IMR-90 (cell line): ENCODE measurements around the gene IFTAP. TPM values are rescaled to one million over a fixed set of nuclear protein-coding genes. Genes with fewer than 3 reads are reported as not detected.

Source experiments
- ATAC-seq: fragments of 200-7000 bp; cut with Tn5 transposase; 2 replicates; pipeline ENCODE4 v1.9.1; 2020; ENCODE audit warnings: low read depth, mild to moderate bottlenecking, moderate library complexity
- BruUV-seq: library from RNA; stranded (reverse); fragments of 400-500 nt; replicated peaks from 2 replicates; lab custom pipeline; 2021; lab: Mats Ljungman, UMichigan
- CTCF ChIA-PET: fragments of 300-600 bp; formaldehyde crosslinking; extraction: SDS; loops from one replicate; lab custom pipeline; 2021; ENCODE audit warnings: antibody characterized with exemption; lab: Yijun Ruan, JAX
- POLR2A ChIA-PET: fragments of 300-600 bp; sonication (Branson Sonifier 250); formaldehyde crosslinking; loops from one replicate; lab custom pipeline; 2022; ENCODE audit warnings: antibody characterized with exemption; ENCODE audit not compliant: unreplicated experiment; lab: Charles Lee
- DNase-seq: peaks from one replicate; pipeline ENCODE4 v3.0.0; 2013
- H2AFZ ChIP-seq: replicated peaks from 2 replicates; pipeline ENCODE3; 2013; ENCODE audit warnings: low read length, mild to moderate bottlenecking; ENCODE audit not compliant: poor library complexity
- H2AK5ac ChIP-seq: 2 replicates; pipeline ENCODE4 v1.6.1; 2013; ENCODE audit warnings: low read depth, low read length, inconsistent platforms
- H2AK9ac ChIP-seq: replicated peaks from 2 replicates; pipeline ENCODE3; 2013; ENCODE audit warnings: mild to moderate bottlenecking, low read depth, low read length, moderate library complexity; ENCODE audit not compliant: poor library complexity
- H2BK120ac ChIP-seq: 2 replicates; pipeline ENCODE4 v1.6.1; 2013; ENCODE audit warnings: low read depth, low read length, inconsistent platforms
- H2BK15ac ChIP-seq: 3 replicates; pipeline ENCODE4 v1.6.1; 2013; ENCODE audit warnings: low read depth, low read length, inconsistent platforms
- H2BK20ac ChIP-seq: 2 replicates; pipeline ENCODE4 v1.6.1; 2013; ENCODE audit warnings: low read depth, mild to moderate bottlenecking, inconsistent platforms, low read length, moderate library complexity
- H2BK5ac ChIP-seq: 2 replicates; pipeline ENCODE4 v1.6.1; 2013; ENCODE audit warnings: mild to moderate bottlenecking, low read depth, low read length, inconsistent platforms; ENCODE audit not compliant: poor library complexity, severe bottlenecking
- H3K14ac ChIP-seq: replicated peaks from 2 replicates; pipeline ENCODE4 v1.6.1; 2013; ENCODE audit warnings: low read depth, low read length, inconsistent platforms
- H3K18ac ChIP-seq: 2 replicates; pipeline ENCODE4 v1.6.1; 2013; ENCODE audit warnings: low read depth, low read length, control low read depth
- H3K23ac ChIP-seq: 2 replicates; pipeline ENCODE4 v1.6.1; 2013; ENCODE audit warnings: low read depth, low read length, inconsistent platforms
- H3K27ac ChIP-seq: 2 replicates; pipeline ENCODE4 v1.5.1; 2013; ENCODE audit warnings: mild to moderate bottlenecking, control low read depth, low read length; ENCODE audit not compliant: insufficient read depth
- H3K27me3 ChIP-seq: 2 replicates; pipeline ENCODE4 v1.6.1; 2013; ENCODE audit warnings: low read length; ENCODE audit not compliant: control insufficient read depth, insufficient read depth
- H3K36me3 ChIP-seq: 2 replicates; pipeline ENCODE4 v1.6.1; 2013; ENCODE audit warnings: low read length, mixed read lengths; ENCODE audit not compliant: control insufficient read depth, insufficient read depth
- H3K4ac ChIP-seq: 2 replicates; pipeline ENCODE4 v1.6.1; 2013; ENCODE audit warnings: low read depth, low read length, inconsistent platforms
- H3K4me1 ChIP-seq: 2 replicates; pipeline ENCODE4 v1.6.1; 2013; ENCODE audit warnings: low read length, mixed read lengths; ENCODE audit not compliant: control insufficient read depth, insufficient read depth
- H3K4me2 ChIP-seq: 2 replicates; pipeline ENCODE4 v1.6.1; 2013; ENCODE audit warnings: low read depth, mild to moderate bottlenecking, control low read depth, low read length, moderate library complexity
- H3K4me3 ChIP-seq: 2 replicates; pipeline ENCODE4 v1.5.1; 2013; ENCODE audit warnings: low read depth, mild to moderate bottlenecking, control low read depth, low read length, moderate library complexity; ENCODE audit not compliant: insufficient read depth
- H3K56ac ChIP-seq: 2 replicates; pipeline ENCODE4 v1.6.1; 2013; ENCODE audit warnings: low read length, inconsistent platforms; ENCODE audit not compliant: insufficient read depth; ENCODE audit errors: extremely low read depth
- H3K79me1 ChIP-seq, 2 experiments: 2 replicates each; pipeline ENCODE4 v1.6.1; 2013; ENCODE audit warnings: low read length in 2 of 2, inconsistent platforms in 1 of 2, low read depth in 1 of 2
- H3K9ac ChIP-seq: 2 replicates; pipeline ENCODE4 v1.6.1; 2013; ENCODE audit warnings: low read depth, low read length, control low read depth
- H3K9me1 ChIP-seq: 2 replicates; pipeline ENCODE4 v1.6.1; 2013; ENCODE audit warnings: low read length, inconsistent platforms; ENCODE audit not compliant: insufficient read depth
- H3K9me3 ChIP-seq: 2 replicates; pipeline ENCODE4 v1.6.1; 2013; ENCODE audit warnings: low read length; ENCODE audit not compliant: control insufficient read depth, insufficient read depth
- H4K20me1 ChIP-seq: 2 replicates; pipeline ENCODE4 v1.6.1; 2013; ENCODE audit warnings: low read length, inconsistent platforms; ENCODE audit not compliant: insufficient read depth
- H4K5ac ChIP-seq: 2 replicates; pipeline ENCODE4 v1.6.1; 2013; ENCODE audit warnings: mild to moderate bottlenecking, low read depth, low read length, control low read depth
- H4K8ac ChIP-seq, 2 experiments: 2 replicates each; pipeline ENCODE4 v1.6.1; 2013; ENCODE audit warnings: low read depth in 2 of 2, low read length in 2 of 2, control low read depth in 1 of 2, inconsistent platforms in 1 of 2
- H4K91ac ChIP-seq: 2 replicates; pipeline ENCODE4 v1.6.1; 2013; ENCODE audit warnings: low read depth, low read length, inconsistent platforms; ENCODE audit not compliant: insufficient read depth
- BHLHE40 ChIP-seq: fragments of 150-350 bp; IDR thresholded peaks from 2 replicates; pipeline ENCODE4 v1.6.1; 2016; ENCODE audit warnings: mild to moderate bottlenecking, low read depth, low read length
- CEBPB ChIP-seq: IDR thresholded peaks from 2 replicates; pipeline ENCODE4 v1.6.1; 2012; ENCODE audit warnings: low read depth, low read length, improper control_type of control experiment
- CHD1 ChIP-seq: IDR thresholded peaks from 2 replicates; pipeline ENCODE4 v1.6.1; 2012; ENCODE audit warnings: low read depth, low read length, improper control_type of control experiment
- FOS ChIP-seq: fragments of 150-350 bp; IDR thresholded peaks from 2 replicates; pipeline ENCODE4 v1.6.1; 2016; ENCODE audit warnings: low read depth, low read length
- MAFK ChIP-seq: IDR thresholded peaks from 2 replicates; pipeline ENCODE4 v1.6.1; 2012; ENCODE audit warnings: low read depth, low read length, improper control_type of control experiment
- MAZ ChIP-seq: IDR thresholded peaks from 2 replicates; pipeline ENCODE4 v1.6.1; 2012; ENCODE audit warnings: low read depth, mild to moderate bottlenecking, low read length, improper control_type of control experiment, moderate library complexity, borderline replicate concordance
- MXI1 ChIP-seq: IDR thresholded peaks from 2 replicates; pipeline ENCODE4 v1.6.1; 2012; ENCODE audit warnings: low read depth, mild to moderate bottlenecking, low read length, moderate library complexity, borderline replicate concordance
- NFE2L2 ChIP-seq: fragments of 150-350 bp; IDR thresholded peaks from 2 replicates; pipeline ENCODE4 v1.6.1; 2016; ENCODE audit warnings: low read depth, mild to moderate bottlenecking, low read length
- POLR2A ChIP-seq: IDR thresholded peaks from 2 replicates; pipeline ENCODE4 v1.6.1; 2012; ENCODE audit warnings: mild to moderate bottlenecking, low read depth, low read length
- RAD21 ChIP-seq: IDR thresholded peaks from 2 replicates; pipeline ENCODE4 v1.6.1; 2012; ENCODE audit warnings: low read length, improper control_type of control experiment
- RCOR1 ChIP-seq: IDR thresholded peaks from 2 replicates; pipeline ENCODE4 v1.6.1; 2012; ENCODE audit warnings: mild to moderate bottlenecking, low read length, improper control_type of control experiment; ENCODE audit not compliant: insufficient replicate concordance
- RFX5 ChIP-seq: IDR thresholded peaks from 2 replicates; pipeline ENCODE4 v1.8.0; 2012; ENCODE audit warnings: low read depth, mild to moderate bottlenecking, low read length, moderate library complexity
- SMC3 ChIP-seq: fragments of 150-350 bp; IDR thresholded peaks from 2 replicates; pipeline ENCODE4 v1.6.1; 2016; ENCODE audit warnings: low read depth, mild to moderate bottlenecking, antibody characterized with exemption, low read length, moderate library complexity
- WGBS, 2 experiments: methylation state at CpG; one replicate each; pipeline versions ENCODE4 v1.1.5 to v1.1.7; 2013; ENCODE audit warnings: missing lambda C conversion rate in 2 of 2; ENCODE audit not compliant: insufficient read length in 1 of 2; ENCODE audit errors: extremely low coverage in 2 of 2; 5-methylcytosine and 5-hydroxymethylcytosine counted together
- dilution Hi-C: fragments of 300-500 bp; cut with HindIII; formaldehyde crosslinking; loops from one replicate; pipeline ENCODE4 v1.14.3; 2018; ENCODE audit warnings: low sequenced_read_pairs; ENCODE audit not compliant: unreplicated experiment
- in situ Hi-C: fragments of 300-500 bp; cut with MboI; formaldehyde crosslinking; loops from 3 replicates; pipeline ENCODE4 v1.14.3; 2019; ENCODE audit warnings: low sequenced_read_pairs, inconsistent platforms, mixed read lengths
- intact Hi-C: fragments of 100-400 bp; cut with micrococcal nuclease; formaldehyde crosslinking; loops from 2 replicates; pipeline ENCODE4 v1.10.0; 2022
- polyA plus RNA-seq, 3 experiments: library from polyadenylated mRNA; depleted of rRNA; stranded (reverse); fragments of >200 nt; gene quantifications; 2 replicates each; pipeline ENCODE4 v1.2.3, GENCODE V29; 2012; ENCODE audit warnings: low replicate concordance in 1 of 3
- total RNA-seq: library from RNA; depleted of rRNA; stranded (reverse); fragments of >200 nt; gene quantifications from 2 replicates; pipeline ENCODE4 v1.2.3, GENCODE V29; 2012
- TF ChIP-seq, protein P1 (sequence below): fragments of 150-350 bp; IDR thresholded peaks from 2 replicates; pipeline ENCODE4 v1.6.1; 2017; ENCODE audit warnings: mild to moderate bottlenecking, antibody characterized with exemption, low read length, low read depth
- TF ChIP-seq, protein P2 (sequence below): fragments of 150-350 bp; IDR thresholded peaks from 2 replicates; pipeline ENCODE4 v1.6.1; 2016; ENCODE audit warnings: low read depth, mild to moderate bottlenecking, low read length, moderate library complexity, borderline replicate concordance
- TF ChIP-seq, protein P3 (sequence below): conservative IDR thresholded peaks from 2 replicates; pipeline ENCODE4 v1.5.1; 2012; ENCODE audit warnings: mild to moderate bottlenecking, low read depth, low read length, improper control_type of control experiment

IFTAP gene
- total and polyA plus RNA-seq, 2 of the 4 experiments (the other 2 are of a cell fraction): 15.8 to 28.5 TPM

DNA sequence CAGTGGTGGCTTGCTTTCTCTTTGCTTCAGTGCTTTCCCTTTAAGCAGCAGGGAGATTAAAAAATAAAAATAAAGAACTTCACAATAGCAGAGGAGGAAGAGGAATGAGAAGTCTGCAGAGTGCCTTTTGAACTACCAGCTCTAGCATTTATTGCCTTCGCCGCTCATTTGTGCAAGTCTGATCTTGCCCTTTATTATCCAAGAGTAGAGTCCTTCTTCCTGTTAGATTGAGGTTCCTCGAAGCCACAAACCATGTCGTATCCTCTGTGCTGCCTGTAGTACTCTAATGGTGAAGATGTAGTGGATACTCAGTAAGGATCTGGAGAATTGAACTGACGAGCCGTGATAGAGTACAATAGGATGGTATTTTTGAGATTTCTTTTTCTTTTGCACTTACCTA, 105.0 kb downstream of the IFTAP start:
- dilution Hi-C loops (no loop called here), in situ Hi-C loops (no loop called here), intact Hi-C loops (no loop called here)
- no peaks in the 10 kb centered on the region for H3K9me1 ChIP-seq
- H2BK15ac ChIP-seq: no peak overlapping the region
- no peak overlapping the region for H3K18ac ChIP-seq
- no peak overlapping the region for H3K14ac ChIP-seq
- no CpG with 5 or more reads among the region's 6 CpGs for WGBS, 2 experiments
- no peak overlapping the region for H3K56ac ChIP-seq
- H3K4ac ChIP-seq: no peak overlapping the region
- no peak overlapping the region for H2BK20ac ChIP-seq
- no peaks in the 10 kb centered on the region for H4K20me1 ChIP-seq
- no peak overlapping the region for H4K5ac ChIP-seq
- peaks cover 14% of the 10 kb centered on the region for H3K27me3 ChIP-seq
- no peak overlapping the region for H2AK5ac ChIP-seq
- H3K23ac ChIP-seq: no peak overlapping the region
- no peak overlapping the region for H4K91ac ChIP-seq
- no peak overlapping the region for H3K27ac ChIP-seq
- H2BK120ac ChIP-seq: no peak overlapping the region
- H2BK5ac ChIP-seq: no peak overlapping the region
- ChIA-PET POLR2A (no interaction called here), CTCF (no interaction called here)
- H3K79me1 ChIP-seq: no peaks in the 10 kb centered on the region
- BruUV-seq: no TSS peak
- H2AFZ ChIP-seq: no peak overlapping the region
- H3K9ac ChIP-seq: no peak overlapping the region
- DNase-seq: no peak
- no peak overlapping the region for H3K4me2 ChIP-seq
- no peaks in the 10 kb centered on the region for H3K9me3 ChIP-seq
- no peak overlapping the region for H2AK9ac ChIP-seq
- H3K4me3 ChIP-seq: no peak overlapping the region
- H3K36me3 ChIP-seq: no peaks in the 10 kb centered on the region
- H3K4me1 ChIP-seq: no peaks in the 10 kb centered on the region
- ATAC-seq: no peak
- TF ChIP-seq RFX5: no peak
- TF ChIP-seq, protein P1, sequence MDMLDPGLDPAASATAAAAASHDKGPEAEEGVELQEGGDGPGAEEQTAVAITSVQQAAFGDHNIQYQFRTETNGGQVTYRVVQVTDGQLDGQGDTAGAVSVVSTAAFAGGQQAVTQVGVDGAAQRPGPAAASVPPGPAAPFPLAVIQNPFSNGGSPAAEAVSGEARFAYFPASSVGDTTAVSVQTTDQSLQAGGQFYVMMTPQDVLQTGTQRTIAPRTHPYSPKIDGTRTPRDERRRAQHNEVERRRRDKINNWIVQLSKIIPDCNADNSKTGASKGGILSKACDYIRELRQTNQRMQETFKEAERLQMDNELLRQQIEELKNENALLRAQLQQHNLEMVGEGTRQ: no peak
- TF ChIP-seq MAZ: no peak
- TF ChIP-seq, protein P2, sequence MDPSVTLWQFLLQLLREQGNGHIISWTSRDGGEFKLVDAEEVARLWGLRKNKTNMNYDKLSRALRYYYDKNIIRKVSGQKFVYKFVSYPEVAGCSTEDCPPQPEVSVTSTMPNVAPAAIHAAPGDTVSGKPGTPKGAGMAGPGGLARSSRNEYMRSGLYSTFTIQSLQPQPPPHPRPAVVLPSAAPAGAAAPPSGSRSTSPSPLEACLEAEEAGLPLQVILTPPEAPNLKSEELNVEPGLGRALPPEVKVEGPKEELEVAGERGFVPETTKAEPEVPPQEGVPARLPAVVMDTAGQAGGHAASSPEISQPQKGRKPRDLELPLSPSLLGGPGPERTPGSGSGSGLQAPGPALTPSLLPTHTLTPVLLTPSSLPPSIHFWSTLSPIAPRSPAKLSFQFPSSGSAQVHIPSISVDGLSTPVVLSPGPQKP: no peak
- TF ChIP-seq BHLHE40: no peak
- no peak for TF ChIP-seq CHD1
- TF ChIP-seq CEBPB: no peak
- no peak for TF ChIP-seq NFE2L2
- TF ChIP-seq RAD21: no peak
- TF ChIP-seq MXI1: no peak
- TF ChIP-seq, protein P3, sequence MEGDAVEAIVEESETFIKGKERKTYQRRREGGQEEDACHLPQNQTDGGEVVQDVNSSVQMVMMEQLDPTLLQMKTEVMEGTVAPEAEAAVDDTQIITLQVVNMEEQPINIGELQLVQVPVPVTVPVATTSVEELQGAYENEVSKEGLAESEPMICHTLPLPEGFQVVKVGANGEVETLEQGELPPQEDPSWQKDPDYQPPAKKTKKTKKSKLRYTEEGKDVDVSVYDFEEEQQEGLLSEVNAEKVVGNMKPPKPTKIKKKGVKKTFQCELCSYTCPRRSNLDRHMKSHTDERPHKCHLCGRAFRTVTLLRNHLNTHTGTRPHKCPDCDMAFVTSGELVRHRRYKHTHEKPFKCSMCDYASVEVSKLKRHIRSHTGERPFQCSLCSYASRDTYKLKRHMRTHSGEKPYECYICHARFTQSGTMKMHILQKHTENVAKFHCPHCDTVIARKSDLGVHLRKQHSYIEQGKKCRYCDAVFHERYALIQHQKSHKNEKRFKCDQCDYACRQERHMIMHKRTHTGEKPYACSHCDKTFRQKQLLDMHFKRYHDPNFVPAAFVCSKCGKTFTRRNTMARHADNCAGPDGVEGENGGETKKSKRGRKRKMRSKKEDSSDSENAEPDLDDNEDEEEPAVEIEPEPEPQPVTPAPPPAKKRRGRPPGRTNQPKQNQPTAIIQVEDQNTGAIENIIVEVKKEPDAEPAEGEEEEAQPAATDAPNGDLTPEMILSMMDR: no peak
- no peak for TF ChIP-seq MAFK
- TF ChIP-seq SMC3: no peak
- no peak for TF ChIP-seq RCOR1
- TF ChIP-seq POLR2A: no peak
- no peak for TF ChIP-seq FOS
- no peak overlapping the region for H4K8ac ChIP-seq
